Astrocyte (in vitro differentiated cells and primary cell): Measurements from ENCODE around the gene SMCO2. TPM values are rescaled to one million over a fixed set of nuclear protein-coding genes. Genes with fewer than 3 reads are reported as not detected.

Experiments
- DNase-seq: peaks from one replicate; pipeline ENCODE4 v3.0.0-alpha.2; 2010; ENCODE audit warnings: low read depth
- FAIRE-seq: peaks from 2 replicates; lab custom pipeline; 2011; peaks lifted over from hg19 to GRCh38; lab: Jason Lieb, UNC
- H2AFZ ChIP-seq: 2 replicates; pipeline ENCODE4 v1.6.0; 2012; ENCODE audit warnings: low read depth, low read length, inconsistent platforms
- H3K27ac ChIP-seq: 2 replicates; pipeline ENCODE4 v1.5.1; 2011; ENCODE audit warnings: low read depth, low read length, inconsistent platforms
- H3K27me3 ChIP-seq: 2 replicates; pipeline ENCODE4 v1.6.0; 2011; ENCODE audit warnings: low read length, inconsistent platforms; ENCODE audit not compliant: insufficient read depth
- H3K36me3 ChIP-seq: 2 replicates; pipeline ENCODE4 v1.5.1; 2011; ENCODE audit warnings: low read length, inconsistent platforms; ENCODE audit not compliant: insufficient read depth
- H3K4me1 ChIP-seq: 2 replicates; pipeline ENCODE4 v1.5.1; 2011; ENCODE audit warnings: low read length, inconsistent platforms; ENCODE audit not compliant: insufficient read depth
- H3K4me2 ChIP-seq: 2 replicates; pipeline ENCODE4 v1.6.0; 2012; ENCODE audit warnings: low read length, inconsistent platforms
- H3K4me3 ChIP-seq: 2 replicates; pipeline ENCODE4 v1.5.1; 2011; ENCODE audit warnings: low read depth, mild to moderate bottlenecking, low read length, inconsistent platforms; ENCODE audit not compliant: insufficient read depth
- H3K79me2 ChIP-seq: 2 replicates; pipeline ENCODE4 v1.6.0; 2012; ENCODE audit warnings: mild to moderate bottlenecking, low read length, inconsistent platforms; ENCODE audit not compliant: insufficient read depth
- H3K9ac ChIP-seq: 2 replicates; pipeline ENCODE4 v1.6.0; 2012; ENCODE audit warnings: mild to moderate bottlenecking, low read length, inconsistent platforms
- H3K9me3 ChIP-seq: 2 replicates; pipeline ENCODE4 v1.5.1; 2012; ENCODE audit warnings: low read depth, mild to moderate bottlenecking, low read length, inconsistent platforms; ENCODE audit not compliant: insufficient read depth
- H4K20me1 ChIP-seq: 2 replicates; pipeline ENCODE4 v1.6.0; 2012; ENCODE audit warnings: low read length, inconsistent platforms; ENCODE audit not compliant: insufficient read depth
- H3K27ac Mint-ChIP-seq: one replicate; pipeline ENCODE4 v1.8.0; 2021; ENCODE audit warnings: mild to moderate bottlenecking, mixed read lengths; ENCODE audit not compliant: unreplicated experiment
- H3K27me3 Mint-ChIP-seq: one replicate; pipeline ENCODE4 v1.8.0; 2021; ENCODE audit warnings: low read depth, mixed read lengths; ENCODE audit not compliant: unreplicated experiment
- H3K36me3 Mint-ChIP-seq: one replicate; pipeline ENCODE4 v1.8.0; 2021; ENCODE audit warnings: low read depth, mixed read lengths; ENCODE audit not compliant: unreplicated experiment
- H3K4me1 Mint-ChIP-seq: one replicate; pipeline ENCODE4 v1.8.0; 2021; ENCODE audit warnings: low read depth, mixed read lengths; ENCODE audit not compliant: unreplicated experiment
- H3K4me3 Mint-ChIP-seq: one replicate; pipeline ENCODE4 v1.8.0; 2021; ENCODE audit warnings: mild to moderate bottlenecking, moderate library complexity, mixed read lengths; ENCODE audit not compliant: unreplicated experiment
- H3K9me3 Mint-ChIP-seq: one replicate; pipeline ENCODE4 v1.8.0; 2021; ENCODE audit warnings: mild to moderate bottlenecking, mixed read lengths; ENCODE audit not compliant: unreplicated experiment
- EZH2 ChIP-seq: IDR thresholded peaks from 2 replicates; pipeline ENCODE4 v1.6.1; 2012; ENCODE audit warnings: mild to moderate bottlenecking, low read length, inconsistent platforms; ENCODE audit not compliant: insufficient read depth
- total RNA-seq: library from RNA; stranded (reverse); gene quantifications from 2 replicates; pipeline ENCODE4 v1.2.1, GENCODE V29; 2021
- TF ChIP-seq, protein P1 (sequence below): IDR thresholded peaks from 2 replicates; pipeline ENCODE4 v1.5.1; 2011; ENCODE audit warnings: low read depth, mild to moderate bottlenecking, inconsistent platforms, low read length, moderate library complexity; ENCODE audit not compliant: insufficient read depth

SMCO2 gene
- total RNA-seq, 1 donor from 2014 or later: 0.32 TPM

DNA sequence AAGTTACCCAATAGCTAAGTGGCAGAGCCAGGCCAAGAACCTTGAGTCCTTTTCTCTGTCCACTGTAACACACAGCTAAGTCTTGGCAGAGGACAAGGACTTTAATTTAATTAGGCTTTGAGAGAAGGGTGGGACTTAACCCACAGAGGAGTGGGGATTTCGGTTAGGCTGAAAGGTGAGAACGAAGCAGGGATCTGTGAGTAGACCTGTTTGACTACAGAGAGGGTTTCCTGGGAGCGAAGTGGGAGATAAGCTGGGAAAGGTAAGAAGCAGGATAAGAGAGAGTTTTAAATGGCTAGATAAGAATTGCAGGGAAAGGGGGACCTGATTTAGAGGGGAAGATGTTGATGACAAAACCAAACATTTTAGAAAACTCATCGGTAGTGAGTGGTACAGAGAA is 75.4 kb downstream of the SMCO2 start:
- no peaks in the 10 kb centered on the region for H3K9me3 Mint-ChIP-seq
- Histone ChIP-seq H3K36me3 (no peaks in the 10 kb centered on the region), H2AFZ (no peak overlapping the region), H3K27me3 (no peaks in the 10 kb centered on the region), H3K4me3 (no peak overlapping the region), H3K9ac (no peak overlapping the region), H3K27ac (no peak overlapping the region), H3K79me2 (peaks cover 30% of the 10 kb centered on the region), H3K4me1 (peaks cover 21% of the 10 kb centered on the region), H3K4me2 (no peak overlapping the region), H3K9me3 (no peaks in the 10 kb centered on the region), H4K20me1 (peaks cover 10% of the 10 kb centered on the region)
- H3K36me3 Mint-ChIP-seq: no peaks in the 10 kb centered on the region
- no peak overlapping the region for H3K27ac Mint-ChIP-seq
- TF ChIP-seq, protein P1, sequence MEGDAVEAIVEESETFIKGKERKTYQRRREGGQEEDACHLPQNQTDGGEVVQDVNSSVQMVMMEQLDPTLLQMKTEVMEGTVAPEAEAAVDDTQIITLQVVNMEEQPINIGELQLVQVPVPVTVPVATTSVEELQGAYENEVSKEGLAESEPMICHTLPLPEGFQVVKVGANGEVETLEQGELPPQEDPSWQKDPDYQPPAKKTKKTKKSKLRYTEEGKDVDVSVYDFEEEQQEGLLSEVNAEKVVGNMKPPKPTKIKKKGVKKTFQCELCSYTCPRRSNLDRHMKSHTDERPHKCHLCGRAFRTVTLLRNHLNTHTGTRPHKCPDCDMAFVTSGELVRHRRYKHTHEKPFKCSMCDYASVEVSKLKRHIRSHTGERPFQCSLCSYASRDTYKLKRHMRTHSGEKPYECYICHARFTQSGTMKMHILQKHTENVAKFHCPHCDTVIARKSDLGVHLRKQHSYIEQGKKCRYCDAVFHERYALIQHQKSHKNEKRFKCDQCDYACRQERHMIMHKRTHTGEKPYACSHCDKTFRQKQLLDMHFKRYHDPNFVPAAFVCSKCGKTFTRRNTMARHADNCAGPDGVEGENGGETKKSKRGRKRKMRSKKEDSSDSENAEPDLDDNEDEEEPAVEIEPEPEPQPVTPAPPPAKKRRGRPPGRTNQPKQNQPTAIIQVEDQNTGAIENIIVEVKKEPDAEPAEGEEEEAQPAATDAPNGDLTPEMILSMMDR: no peak
- TF ChIP-seq EZH2: no peak
- H3K4me3 Mint-ChIP-seq: no peak overlapping the region
- peaks cover 29% of the 10 kb centered on the region for H3K4me1 Mint-ChIP-seq
- H3K27me3 Mint-ChIP-seq: no peaks in the 10 kb centered on the region
- FAIRE-seq (no peak), DNase-seq (no peak)

DNA sequence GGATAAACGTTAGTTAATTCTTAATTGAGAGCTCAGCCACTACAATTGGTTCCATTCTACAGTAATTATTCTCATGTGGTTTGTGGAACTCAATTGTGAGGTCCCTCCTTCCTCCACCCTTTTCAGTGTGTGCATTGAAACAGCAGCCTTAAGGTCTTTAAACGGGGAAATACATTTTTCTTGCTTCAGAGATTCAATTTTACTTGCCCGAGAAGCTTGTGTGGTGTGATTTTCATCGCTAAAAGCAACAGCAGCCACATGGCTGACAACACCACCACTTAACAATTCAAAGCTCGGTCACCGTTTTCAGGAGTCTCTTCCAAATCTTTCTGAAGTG is 76.7 kb downstream of the SMCO2 start:
- Mint-ChIP-seq H3K27me3 (no peaks in the 10 kb centered on the region), H3K36me3 (no peaks in the 10 kb centered on the region), H3K9me3 (no peaks in the 10 kb centered on the region), H3K27ac (peak overlapping the region; percentile 97), H3K4me3 (peak overlapping the region; percentile 93), H3K4me1 (peaks cover 21% of the 10 kb centered on the region)
- Histone ChIP-seq H3K27me3 (no peaks in the 10 kb centered on the region), H3K4me3 (peak overlapping the region; percentile 93), H3K79me2 (peaks cover 43% of the 10 kb centered on the region), H2AFZ (peak overlapping the region; percentile 72), H3K4me2 (peak overlapping the region; percentile 89), H3K36me3 (no peaks in the 10 kb centered on the region), H4K20me1 (peaks cover 22% of the 10 kb centered on the region), H3K27ac (peak overlapping the region; percentile 97), H3K9me3 (no peaks in the 10 kb centered on the region), H3K9ac (peak overlapping the region; percentile 92), H3K4me1 (peaks cover 21% of the 10 kb centered on the region)
- TF ChIP-seq, protein P1: no peak
- TF ChIP-seq EZH2: no peak
- FAIRE-seq (no peak), DNase-seq (no peak)

DNA sequence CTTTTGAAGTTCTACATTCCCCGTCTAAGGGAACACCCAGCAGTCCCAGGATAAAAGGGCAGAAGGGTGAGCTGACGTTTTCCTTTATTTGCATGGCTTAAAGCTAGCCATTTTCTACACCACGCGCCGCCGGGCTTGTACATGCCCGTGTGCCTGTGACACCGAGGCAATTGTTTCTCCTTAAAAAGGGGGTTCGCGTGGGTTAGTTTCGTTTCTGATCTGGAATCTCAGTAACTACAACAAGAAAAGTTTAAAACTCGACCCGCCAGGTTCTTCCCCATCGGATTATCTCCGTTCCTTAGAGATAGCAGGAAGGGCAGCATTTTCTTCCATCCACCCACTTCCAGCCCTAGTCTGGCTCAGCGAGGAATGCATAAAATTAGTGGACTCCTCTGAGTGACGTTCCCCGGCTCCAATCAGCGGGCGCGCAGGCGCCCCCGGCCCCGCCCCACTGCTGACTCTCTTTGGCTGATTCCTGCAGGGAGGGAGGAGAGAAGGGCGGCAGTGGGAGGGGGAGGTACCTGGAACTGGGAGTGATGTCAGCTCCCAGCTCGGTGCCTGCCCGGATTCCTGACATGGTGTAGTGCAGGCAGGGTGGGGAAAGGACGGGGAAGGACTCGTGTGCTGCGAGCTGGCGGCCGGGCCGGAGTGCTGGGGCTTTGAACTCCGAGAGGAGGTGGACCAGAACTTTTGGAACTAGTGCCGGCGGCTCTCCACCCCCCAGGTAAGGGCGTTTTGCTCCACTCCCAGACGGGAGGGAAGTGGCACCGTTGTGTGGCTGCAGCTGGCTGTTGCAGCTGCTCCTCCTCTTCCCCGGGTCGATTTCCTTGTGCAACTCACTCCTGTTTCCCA is 77.3 kb downstream of the SMCO2 start, which contains the start of gene PPFIBP1:
TSS of gene PPFIBP1 (plus strand) at position 565 of the 852 bp plus-strand sequence. CDS start 109,191 bp downstream, outside the sequence.
- Histone ChIP-seq H3K4me1 (peaks cover 24% of the 10 kb centered on the region), H3K27ac (peak within 1 kb of the TSS; percentile 97), H3K79me2 (peaks cover 49% of the 10 kb centered on the region), H4K20me1 (peaks cover 26% of the 10 kb centered on the region), H2AFZ (peak within 1 kb of the TSS; percentile 72), H3K36me3 (no peaks in the 10 kb centered on the region), H3K4me2 (peak within 1 kb of the TSS; percentile 89), H3K9me3 (no peaks in the 10 kb centered on the region), H3K27me3 (no peaks in the 10 kb centered on the region), H3K4me3 (peak within 1 kb of the TSS; percentile 93), H3K9ac (peak within 1 kb of the TSS; percentile 92)
- TF ChIP-seq EZH2: no peak
- TF ChIP-seq, protein P1: no peak
- H3K27me3 Mint-ChIP-seq: no peaks in the 10 kb centered on the region
- peaks cover 21% of the 10 kb centered on the region for H3K4me1 Mint-ChIP-seq
- H3K9me3 Mint-ChIP-seq: no peaks in the 10 kb centered on the region
- H3K4me3 Mint-ChIP-seq: peak within 1 kb of the TSS; percentile 93
- FAIRE-seq (no peak), DNase-seq (peak; percentile 95)
- no peaks in the 10 kb centered on the region for H3K36me3 Mint-ChIP-seq
- H3K27ac Mint-ChIP-seq: peak within 1 kb of the TSS; percentile 97
